Vagina (tissue), 2 donors: ENCODE data around the gene UNC5B. TPM values are rescaled to one million over a fixed set of nuclear protein-coding genes. Genes with fewer than 3 reads are reported as not detected.
A peak's percentile ranks its signal among the peaks of the same experiment; 100 is the strongest.

Experiments used
- DNase-seq, 2 donors: peaks; one replicate each; pipeline ENCODE4 v3.0.0-alpha.2; 2017; ENCODE audit errors: extremely low spot score in 2 of 2
- H3K27ac ChIP-seq: fragments of 200-600 bp; sonication (generic); one replicate; pipeline ENCODE4 v1.5.1; 2019
- H3K27me3 ChIP-seq: fragments of 200-600 bp; sonication (generic); one replicate; pipeline ENCODE4 v1.5.1; 2019
- H3K36me3 ChIP-seq, 2 donors: fragments of 200-600 bp; sonication (generic); one replicate each; pipeline ENCODE4 v1.5.1; 2017 to 2019
- H3K4me1 ChIP-seq: fragments of 200-600 bp; sonication (generic); one replicate; pipeline ENCODE4 v1.5.1; 2019
- H3K4me3 ChIP-seq, 2 donors: fragments of 200-600 bp; sonication (generic); 1 replicate in 1 of 2; 2 replicates in 1 of 2; pipeline ENCODE4 v1.5.1; 2016 to 2019
- H3K9me3 ChIP-seq: fragments of 200-600 bp; sonication (generic); one replicate; pipeline ENCODE4 v1.5.1; 2019
- POLR2A ChIP-seq, 2 donors: fragments of 450-650 bp; IDR thresholded peaks; one replicate each; pipeline ENCODE4 v1.6.1; 2017; ENCODE audit warnings: antibody characterized with exemption in 2 of 2, mild to moderate bottlenecking in 2 of 2, moderate library complexity in 2 of 2
- POLR2AphosphoS5 ChIP-seq, 2 donors: sonication (generic); formaldehyde crosslinking; IDR thresholded peaks; one replicate each; pipeline ENCODE4 v1.9.0; 2017; ENCODE audit warnings: antibody characterized with exemption in 2 of 2, mild to moderate bottlenecking in 2 of 2, low read depth in 1 of 2; ENCODE audit not compliant: insufficient read depth in 1 of 2
- intact Hi-C: fragments of 100-400 bp; cut with DNase I; formaldehyde crosslinking; loops from one replicate; pipeline ENCODE4 v1.15.1; 2023
- total RNA-seq: library from RNA; depleted of rRNA; stranded (reverse); fragments of >200 nt; gene quantifications from one replicate; pipeline ENCODE4 v1.2.3, GENCODE V29; 2016
- TF ChIP-seq, protein P1 (sequence below), 3 experiments: fragments of 450-650 bp in 2 of 3; fragments of 200-600 bp in 1 of 3; sonication (generic) in 1 of 3; IDR thresholded peaks; one replicate each; pipeline ENCODE4 v1.5.1; 2017 to 2019; ENCODE audit warnings: antibody characterized with exemption in 3 of 3, mild to moderate bottlenecking in 2 of 3, moderate library complexity in 2 of 3

The UNC5B gene
- total RNA-seq, 1 donor from 2014 or later: 24.3 TPM

DNA sequence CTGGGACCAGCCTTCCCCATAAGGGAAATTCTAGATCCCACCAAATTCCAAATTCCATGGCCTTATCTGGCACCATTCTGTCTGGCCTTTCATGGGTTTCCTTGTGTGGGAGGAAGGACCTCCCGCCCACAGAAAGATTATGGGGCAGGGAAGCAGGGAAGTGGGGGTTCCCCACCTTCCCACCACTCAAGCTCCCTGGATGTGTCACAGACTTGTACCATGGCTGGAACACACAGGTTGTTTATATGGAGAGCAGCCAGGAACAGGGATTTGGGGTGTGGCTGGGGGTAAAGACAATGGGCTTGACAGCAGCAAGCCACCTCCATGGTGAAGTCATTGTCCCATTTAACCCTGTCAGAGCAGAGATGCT, 18.3 kb downstream of the UNC5B start:
- Histone ChIP-seq H3K4me3 (no peak overlapping the region), H3K36me3 (no peaks in the 10 kb centered on the region), H3K27ac (no peak overlapping the region)

GRCh38 chr10:71231206-71231605, 18.8 kb downstream of the UNC5B start:
- Histone ChIP-seq H3K4me3 (no peak overlapping the region), H3K36me3 (no peaks in the 10 kb centered on the region), H3K27me3 (no peaks in the 10 kb centered on the region), H3K27ac (no peak overlapping the region), H3K9me3 (no peaks in the 10 kb centered on the region), H3K4me1 (peaks cover 78% of the 10 kb centered on the region)
- TF ChIP-seq, protein P1, sequence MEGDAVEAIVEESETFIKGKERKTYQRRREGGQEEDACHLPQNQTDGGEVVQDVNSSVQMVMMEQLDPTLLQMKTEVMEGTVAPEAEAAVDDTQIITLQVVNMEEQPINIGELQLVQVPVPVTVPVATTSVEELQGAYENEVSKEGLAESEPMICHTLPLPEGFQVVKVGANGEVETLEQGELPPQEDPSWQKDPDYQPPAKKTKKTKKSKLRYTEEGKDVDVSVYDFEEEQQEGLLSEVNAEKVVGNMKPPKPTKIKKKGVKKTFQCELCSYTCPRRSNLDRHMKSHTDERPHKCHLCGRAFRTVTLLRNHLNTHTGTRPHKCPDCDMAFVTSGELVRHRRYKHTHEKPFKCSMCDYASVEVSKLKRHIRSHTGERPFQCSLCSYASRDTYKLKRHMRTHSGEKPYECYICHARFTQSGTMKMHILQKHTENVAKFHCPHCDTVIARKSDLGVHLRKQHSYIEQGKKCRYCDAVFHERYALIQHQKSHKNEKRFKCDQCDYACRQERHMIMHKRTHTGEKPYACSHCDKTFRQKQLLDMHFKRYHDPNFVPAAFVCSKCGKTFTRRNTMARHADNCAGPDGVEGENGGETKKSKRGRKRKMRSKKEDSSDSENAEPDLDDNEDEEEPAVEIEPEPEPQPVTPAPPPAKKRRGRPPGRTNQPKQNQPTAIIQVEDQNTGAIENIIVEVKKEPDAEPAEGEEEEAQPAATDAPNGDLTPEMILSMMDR (IDR thresholded peaks at IDR 0.05): no peak
- TF ChIP-seq POLR2AphosphoS5 (IDR thresholded peaks at IDR 0.05; ENCODE audit: insufficient read depth in 1 of 2, low read depth in 1 of 2) (no peak), POLR2A (IDR thresholded peaks at IDR 0.05) (no peak)
- no peak for DNase-seq
- intact Hi-C loops: loop anchor here (5.0 kb wide), 1 partner anchor 1779 kb away; the partner anchor contains the start of gene TSPAN15

More for the DNA sequence above, 18.3 kb downstream of the UNC5B start:
- TF ChIP-seq POLR2A (IDR thresholded peaks at IDR 0.05) (no peak), POLR2AphosphoS5 (IDR thresholded peaks at IDR 0.05; ENCODE audit: insufficient read depth in 1 of 2, low read depth in 1 of 2) (no peak)
- TF ChIP-seq, protein P1 (IDR thresholded peaks at IDR 0.05): no peak
- no peaks in the 10 kb centered on the region for H3K9me3 ChIP-seq
- peaks cover 72% of the 10 kb centered on the region for H3K4me1 ChIP-seq
- DNase-seq: no peak
- H3K27me3 ChIP-seq: no peaks in the 10 kb centered on the region
- intact Hi-C loops: loop anchor here (5.0 kb wide), 1 partner anchor 1778 kb away; the partner anchor contains the start of gene TSPAN15

DNA sequence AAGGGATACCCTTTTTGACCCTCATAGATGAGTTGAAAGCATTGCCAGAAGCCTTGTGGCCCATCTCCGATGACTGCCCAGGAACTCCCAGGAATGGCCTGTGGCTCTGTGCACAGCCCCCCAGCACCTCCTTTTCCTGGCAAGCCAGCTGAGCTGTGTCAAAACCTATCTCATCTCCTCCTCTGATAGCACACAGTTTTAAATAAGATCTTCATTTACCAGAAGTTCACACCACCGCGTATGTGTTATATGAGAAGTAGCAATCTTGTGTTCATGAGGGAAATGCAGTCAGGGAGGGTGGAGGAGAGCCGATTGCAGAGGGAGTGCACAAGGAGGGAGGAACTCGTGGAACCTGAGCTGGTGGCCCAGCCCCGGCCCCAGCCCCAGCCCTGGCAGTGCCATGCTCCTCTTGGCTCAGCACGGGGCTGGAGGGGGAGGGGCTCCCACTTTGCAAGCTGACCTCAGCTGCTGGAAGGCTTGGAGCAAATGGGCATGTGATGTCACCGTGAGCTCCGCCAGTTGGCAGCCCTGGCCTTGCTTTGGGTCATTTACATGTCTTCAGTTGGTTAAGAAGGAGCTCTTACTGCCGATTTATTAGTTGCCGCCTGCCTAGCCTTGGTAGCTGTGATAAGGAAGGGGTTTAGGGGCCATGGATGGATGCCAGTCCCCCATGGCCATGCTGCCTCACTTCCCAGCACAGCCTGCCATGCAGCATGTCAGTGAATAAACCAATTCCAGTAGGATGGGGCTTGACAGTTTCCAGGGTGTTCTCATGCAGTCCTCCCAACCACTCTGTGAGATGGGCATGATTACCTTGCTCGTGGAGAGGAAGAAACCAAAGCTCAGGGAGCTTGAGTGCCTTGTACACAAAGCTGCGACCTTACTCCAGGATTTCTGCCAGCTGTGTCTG, 20.0 kb downstream of the UNC5B start:
- no peaks in the 10 kb centered on the region for H3K9me3 ChIP-seq
- TF ChIP-seq, protein P1 (IDR thresholded peaks at IDR 0.05): no peak
- TF ChIP-seq POLR2AphosphoS5 (IDR thresholded peaks at IDR 0.05; ENCODE audit: insufficient read depth in 1 of 2, low read depth in 1 of 2) (peak in 1 of 2 donors; percentile 47), POLR2A (IDR thresholded peaks at IDR 0.05) (no peak)
- no peaks in the 10 kb centered on the region for H3K27me3 ChIP-seq
- no peaks in the 10 kb centered on the region for H3K36me3 ChIP-seq
- DNase-seq: no peak
- H3K27ac ChIP-seq: peak overlapping the region; percentile 71
- intact Hi-C loops: loop anchor here (5.0 kb wide), 1 partner anchor 1780 kb away; the partner anchor contains the start of gene TSPAN15
- H3K4me1 ChIP-seq: peaks cover 89% of the 10 kb centered on the region
- no peak overlapping the region for H3K4me3 ChIP-seq

DNA sequence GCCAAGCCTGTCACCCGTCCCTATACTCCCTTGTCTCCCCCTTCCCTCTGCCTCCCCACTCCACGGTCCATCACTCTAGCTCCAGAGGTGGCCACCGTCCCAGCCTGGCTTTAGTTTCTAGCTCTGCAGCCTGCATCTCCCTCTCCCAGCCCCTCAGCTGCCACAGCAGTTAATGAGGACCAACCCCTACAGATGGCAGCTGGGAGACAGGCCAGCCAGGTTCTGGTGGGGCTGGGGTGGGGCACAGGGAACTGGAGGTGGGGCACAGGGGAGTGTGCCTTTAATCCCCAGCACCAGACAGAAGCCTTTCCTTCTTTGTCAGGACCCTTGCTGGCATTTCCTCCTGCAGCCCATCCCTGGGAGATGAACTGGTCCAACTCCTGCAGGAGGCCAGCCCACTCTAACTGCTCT, 21.1 kb downstream of the UNC5B start:
- Histone ChIP-seq H3K4me3 (no peak overlapping the region), H3K27ac (peak overlapping the region; percentile 71), H3K9me3 (no peaks in the 10 kb centered on the region), H3K4me1 (peaks cover 100% of the 10 kb centered on the region), H3K27me3 (no peaks in the 10 kb centered on the region), H3K36me3 (no peaks in the 10 kb centered on the region)
- intact Hi-C loops: loop anchor here (5.0 kb wide), 1 partner anchor 1781 kb away; the partner anchor contains the start of gene TSPAN15
- DNase-seq: no peak
- TF ChIP-seq POLR2AphosphoS5 (IDR thresholded peaks at IDR 0.05; ENCODE audit: insufficient read depth in 1 of 2, low read depth in 1 of 2): no peak
- TF ChIP-seq, protein P1 (IDR thresholded peaks at IDR 0.05): no peak
- TF ChIP-seq POLR2A (IDR thresholded peaks at IDR 0.05): no peak
